Measurements from ENCODE around the gene ERC1.

DNA sequence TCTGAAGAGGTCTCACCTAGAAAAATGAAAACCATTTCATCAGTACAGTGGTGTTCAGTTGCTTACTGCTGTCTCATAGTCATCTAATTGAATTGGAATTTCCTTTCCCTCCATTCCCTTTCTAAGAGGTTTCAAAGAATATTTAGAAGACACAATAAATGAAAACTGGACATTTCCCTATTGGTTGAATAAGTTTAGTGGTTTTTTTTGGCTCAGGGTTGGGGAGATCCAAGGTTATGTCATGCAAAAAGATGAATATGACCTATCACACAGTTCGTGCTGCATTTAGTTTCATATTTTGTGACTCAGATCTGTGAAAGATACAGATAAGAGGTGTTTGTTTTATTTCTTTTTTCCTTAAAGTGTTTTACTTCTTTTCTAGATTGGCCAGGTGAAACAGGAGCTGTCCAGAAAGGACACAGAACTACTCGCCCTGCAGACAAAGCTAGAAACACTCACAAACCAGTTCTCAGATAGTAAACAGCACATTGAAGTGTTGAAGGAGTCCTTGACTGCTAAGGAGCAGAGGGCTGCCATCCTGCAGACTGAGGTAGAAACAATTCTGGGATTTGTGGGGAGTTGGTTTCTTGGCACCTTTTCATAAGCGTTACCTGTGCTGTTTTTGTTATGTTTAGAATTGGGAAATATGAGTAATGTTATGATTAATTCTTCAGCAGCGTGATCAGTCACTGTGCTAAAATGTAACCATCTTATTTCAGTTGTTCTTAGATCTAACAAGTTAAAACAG is 124.6 kb downstream of the ERC1 start:
- TF ChIP-seq JUNB (IDR thresholded peaks at IDR 0.05) (no peak), HDAC2 (IDR thresholded peaks at IDR 0.05) (no peak), POLR2A (IDR thresholded peaks at IDR 0.05; ENCODE audit: low read length) (no peak), POLR2AphosphoS2 (conservative IDR thresholded peaks at IDR 0.05; ENCODE audit: low read length) (no peak), CHD2 (IDR thresholded peaks at IDR 0.05; ENCODE audit: low read length, partially characterized antibody) (no peak), HOXA7 (CRISPR knock-in tag; IDR thresholded peaks at IDR 0.05) (no peak), SMC3 (IDR thresholded peaks at IDR 0.05) (no peak), EP300 (IDR thresholded peaks at IDR 0.05) (no peak)
- TF ChIP-seq, protein P1, sequence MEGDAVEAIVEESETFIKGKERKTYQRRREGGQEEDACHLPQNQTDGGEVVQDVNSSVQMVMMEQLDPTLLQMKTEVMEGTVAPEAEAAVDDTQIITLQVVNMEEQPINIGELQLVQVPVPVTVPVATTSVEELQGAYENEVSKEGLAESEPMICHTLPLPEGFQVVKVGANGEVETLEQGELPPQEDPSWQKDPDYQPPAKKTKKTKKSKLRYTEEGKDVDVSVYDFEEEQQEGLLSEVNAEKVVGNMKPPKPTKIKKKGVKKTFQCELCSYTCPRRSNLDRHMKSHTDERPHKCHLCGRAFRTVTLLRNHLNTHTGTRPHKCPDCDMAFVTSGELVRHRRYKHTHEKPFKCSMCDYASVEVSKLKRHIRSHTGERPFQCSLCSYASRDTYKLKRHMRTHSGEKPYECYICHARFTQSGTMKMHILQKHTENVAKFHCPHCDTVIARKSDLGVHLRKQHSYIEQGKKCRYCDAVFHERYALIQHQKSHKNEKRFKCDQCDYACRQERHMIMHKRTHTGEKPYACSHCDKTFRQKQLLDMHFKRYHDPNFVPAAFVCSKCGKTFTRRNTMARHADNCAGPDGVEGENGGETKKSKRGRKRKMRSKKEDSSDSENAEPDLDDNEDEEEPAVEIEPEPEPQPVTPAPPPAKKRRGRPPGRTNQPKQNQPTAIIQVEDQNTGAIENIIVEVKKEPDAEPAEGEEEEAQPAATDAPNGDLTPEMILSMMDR (IDR thresholded peaks at IDR 0.05) = no peak
- TF ChIP-seq, protein P2, sequence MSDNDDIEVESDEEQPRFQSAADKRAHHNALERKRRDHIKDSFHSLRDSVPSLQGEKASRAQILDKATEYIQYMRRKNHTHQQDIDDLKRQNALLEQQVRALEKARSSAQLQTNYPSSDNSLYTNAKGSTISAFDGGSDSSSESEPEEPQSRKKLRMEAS (IDR thresholded peaks at IDR 0.05) = no peak
